ENCODE measurements around the gene ITFG2.

GRCh38 chr12:2812290-2813213 is at the start of gene ITFG2:
- TF ChIP-seq CTCF (IDR thresholded peaks at IDR 0.05; ENCODE audit: low read depth, low read length, missing input control) (peak; percentile 16), MAX (IDR thresholded peaks at IDR 0.05) (peak; percentile 96), ATF3 (IDR thresholded peaks at IDR 0.05) (peak; percentile 79), EGR1 (IDR thresholded peaks at IDR 0.05; ENCODE audit: low read depth in 2 of 2) (peak in 1 of 2 donors; percentile 60), HNF4A (conservative IDR thresholded peaks at IDR 0.05) (peak; percentile 20 to 45), TAF1 (conservative IDR thresholded peaks at IDR 0.05) (peak; percentile 86), REST (IDR thresholded peaks at IDR 0.05) (peak; percentile 94), RXRA (IDR thresholded peaks at IDR 0.05) (peak; percentile 68 to 86), JUND (IDR thresholded peaks at IDR 0.05) (peak; percentile 62 to 68), GABPA (IDR thresholded peaks at IDR 0.05 in 1 of 2, conservative IDR thresholded peaks at IDR 0.05 in 1 of 2) (peak; percentile 84 to 95), RAD21 (IDR thresholded peaks at IDR 0.05) (peak in 1 of 2 donors; percentile 49), YY1 (IDR thresholded peaks at IDR 0.05) (peak; percentile 96), FOXA2 (IDR thresholded peaks at IDR 0.05) (peak; percentile 44)
